ENCODE measurements around the gene FREM2. TPM values are rescaled to one million over a fixed set of nuclear protein-coding genes. Genes with fewer than 3 reads are reported as not detected.

Gene FREM2
- total RNA-seq (2012; rRNA removed), result not detected in 2 replicates
- not detected in 2 replicates for polyA plus RNA-seq (2012; rRNA removed)
- polyA plus RNA-seq (2012; cell fraction: cytosol; rRNA removed), result not detected in 2 replicates
- not detected in 2 replicates for polyA plus RNA-seq (2012; cell fraction: nucleus; rRNA removed; ENCODE audit: low replicate concordance)
- percentile 15 among the genes with signal in this experiment for Bru-seq, nascent RNA
- percentile 13 among the genes with signal in this experiment for BruChase-seq, experiment 1, labeled RNA remaining after a 6-hour chase
- BruChase-seq, experiment 2, labeled RNA remaining after a 2-hour chase, result percentile 8 among the genes with signal in this experiment
- long read RNA-seq, result 0 reads

- Histone ChIP-seq H3K23ac (ENCODE audit: low read depth, low read length) (no peak within 1 kb of the TSS), H3K27me3 (ENCODE audit: control insufficient read depth, insufficient read depth, low read length) (peaks cover 13% of the 10 kb centered on the region; the same call in 1 of the 2 replicates), H2AK5ac (ENCODE audit: low read depth, low read length) (no peak within 1 kb of the TSS), H2BK5ac (ENCODE audit: low read depth, low read length, poor library complexity, severe bottlenecking) (no peak within 1 kb of the TSS), H3K9me3 (ENCODE audit: control insufficient read depth, insufficient read depth, low read length) (no peaks in the 10 kb centered on the region), H2BK120ac (ENCODE audit: low read depth, low read length) (no peak within 1 kb of the TSS), H3K4ac (ENCODE audit: low read depth, low read length) (no peak within 1 kb of the TSS), H3K79me1 (ENCODE audit: low read depth in 1 of 2, low read length in 2 of 2) (no peaks in the 10 kb centered on the region), H2AK9ac (replicated peaks; ENCODE audit: low read depth, low read length, poor library complexity) (no peak within 1 kb of the TSS), H3K9ac (ENCODE audit: low read depth, low read length) (no peak within 1 kb of the TSS), H3K36me3 (ENCODE audit: control insufficient read depth, insufficient read depth, low read length) (no peaks in the 10 kb centered on the region), H4K20me1 (ENCODE audit: insufficient read depth, low read length) (no peaks in the 10 kb centered on the region), H4K8ac (ENCODE audit: low read depth in 2 of 2, low read length in 2 of 2) (no peak within 1 kb of the TSS), H3K18ac (ENCODE audit: low read depth, low read length) (no peak within 1 kb of the TSS), H3K27ac (ENCODE audit: insufficient read depth, low read length) (no peak within 1 kb of the TSS), H3K56ac (ENCODE audit: extremely low read depth, insufficient read depth, low read length) (no peak within 1 kb of the TSS), H3K4me1 (ENCODE audit: control insufficient read depth, insufficient read depth, low read length) (no peaks in the 10 kb centered on the region), H3K4me2 (ENCODE audit: low read depth, low read length) (no peak within 1 kb of the TSS; the same call in 1 of the 2 replicates), H3K9me1 (ENCODE audit: insufficient read depth, low read length) (no peaks in the 10 kb centered on the region), H2AFZ (replicated peaks; ENCODE audit: low read length, poor library complexity) (peak within 1 kb of the TSS; percentile 51), H3K14ac (replicated peaks; ENCODE audit: low read depth, low read length) (no peak within 1 kb of the TSS), H4K5ac (ENCODE audit: low read depth, low read length) (no peak within 1 kb of the TSS), H2BK15ac (ENCODE audit: low read depth, low read length) (no peak within 1 kb of the TSS), H2BK20ac (ENCODE audit: low read depth, low read length) (no peak within 1 kb of the TSS), H4K91ac (ENCODE audit: insufficient read depth, low read depth, low read length) (no peak within 1 kb of the TSS), H3K4me3 (ENCODE audit: insufficient read depth, low read depth, low read length) (no peak within 1 kb of the TSS; the same call in 1 of the 2 replicates)
- ChIA-PET CTCF (interaction anchor here (1.0 kb wide), 1 partner anchor 15 kb away, joined by 3 read pairs; no protein-coding TSS in a partner anchor), POLR2A (ENCODE audit: unreplicated experiment) (no interaction called here)
- dilution Hi-C loops (cut with HindIII; ENCODE audit: low sequenced_read_pairs, unreplicated experiment), result no loop called here
- peak; percentile 46 for ATAC-seq (ENCODE audit: low read depth)
- intact Hi-C loops (cut with micrococcal nuclease), result no loop called here
- 0% methylated on average over 1 of the region's 40 CpGs; no CpG with 5 or more reads in 1 of the 2 experiments for WGBS, 2 experiments (ENCODE audit: extremely low coverage in 2 of 2, insufficient read length in 1 of 2)
- no peak for DNase-seq
- in situ Hi-C loops (cut with MboI; ENCODE audit: low sequenced_read_pairs), result no loop called here
- BruUV-seq (replicated peaks), result no TSS peak
- TF ChIP-seq RFX5 (IDR thresholded peaks at IDR 0.05; ENCODE audit: low read depth, low read length) (no peak), MAFK (IDR thresholded peaks at IDR 0.05; ENCODE audit: low read depth, low read length) (no peak), SMC3 (IDR thresholded peaks at IDR 0.05; ENCODE audit: low read depth, low read length) (no peak), MAZ (IDR thresholded peaks at IDR 0.05; ENCODE audit: borderline replicate concordance, low read depth, low read length) (no peak), CTCF (conservative IDR thresholded peaks at IDR 0.05; ENCODE audit: low read depth, low read length) (no peak), CEBPB (IDR thresholded peaks at IDR 0.05; ENCODE audit: low read depth, low read length) (no peak), CHD1 (IDR thresholded peaks at IDR 0.05; ENCODE audit: low read depth, low read length) (no peak), POLR2A (IDR thresholded peaks at IDR 0.05; ENCODE audit: low read depth, low read length) (no peak), MXI1 (IDR thresholded peaks at IDR 0.05; ENCODE audit: borderline replicate concordance, low read depth, low read length) (no peak), USF2 (IDR thresholded peaks at IDR 0.05; ENCODE audit: low read depth, low read length) (no peak), RCOR1 (IDR thresholded peaks at IDR 0.05; ENCODE audit: insufficient replicate concordance, low read length) (no peak), FOS (IDR thresholded peaks at IDR 0.05; ENCODE audit: low read depth, low read length) (no peak), ELK1 (IDR thresholded peaks at IDR 0.05; ENCODE audit: borderline replicate concordance, low read depth, low read length) (no peak), BHLHE40 (IDR thresholded peaks at IDR 0.05; ENCODE audit: low read depth, low read length) (no peak)
Observed at GRCh38 chr13:38686577-38687245, at the start of gene FREM2. FREM2 (plus strand) TSS chr13:38687077; CDS start chr13:38687345, 268 bp downstream.

Measured in IMR-90 (cell line).